KMS-11 (cell line): ENCODE results near the gene NAV3.

ENCODE experiments used
- H2AFZ ChIP-seq: fragments of 200-600 bp; sonication (generic); 2 replicates; pipeline ENCODE4 v1.6.1; 2016; ENCODE audit warnings: antibody characterized with exemption, mixed run types, low read depth
- H3K27ac ChIP-seq: fragments of 200-600 bp; sonication (generic); 2 replicates; pipeline ENCODE4 v1.6.1; 2016; ENCODE audit warnings: mild to moderate bottlenecking, mixed run types
- H3K27me3 ChIP-seq: fragments of 200-600 bp; sonication (generic); 2 replicates; pipeline ENCODE4 v1.6.1; 2017; ENCODE audit warnings: mild to moderate bottlenecking, low read depth, mixed run types, moderate library complexity; ENCODE audit not compliant: insufficient read depth
- H3K36me3 ChIP-seq: fragments of 200-600 bp; sonication (generic); 2 replicates; pipeline ENCODE4 v1.6.1; 2017; ENCODE audit warnings: mild to moderate bottlenecking, mixed run types; ENCODE audit not compliant: insufficient read depth
- H3K4me1 ChIP-seq: fragments of 200-600 bp; sonication (generic); 2 replicates; pipeline ENCODE4 v1.6.1; 2016; ENCODE audit warnings: mild to moderate bottlenecking, low read depth, mixed run types; ENCODE audit not compliant: poor library complexity, severe bottlenecking
- H3K4me2 ChIP-seq: fragments of 200-600 bp; sonication (generic); 2 replicates; pipeline ENCODE4 v1.7.0; 2016; ENCODE audit warnings: mild to moderate bottlenecking, mixed run types
- H3K4me3 ChIP-seq: fragments of 200-600 bp; sonication (generic); IDR thresholded peaks from 2 replicates; pipeline ENCODE4 v1.6.1; 2017; ENCODE audit warnings: low read depth, low read length, mixed read lengths; ENCODE audit not compliant: insufficient read depth
- H3K79me2 ChIP-seq: fragments of 200-600 bp; sonication (generic); 2 replicates; pipeline ENCODE4 v1.6.1; 2016; ENCODE audit warnings: low read depth, mixed run types; ENCODE audit not compliant: insufficient read depth
- H3K9ac ChIP-seq: fragments of 200-600 bp; sonication (generic); 2 replicates; pipeline ENCODE4 v1.6.1; 2016; ENCODE audit warnings: mild to moderate bottlenecking, mixed run types
- H4K20me1 ChIP-seq: fragments of 200-600 bp; sonication (generic); 2 replicates; pipeline ENCODE4 v1.6.1; 2016; ENCODE audit warnings: mild to moderate bottlenecking, mixed run types; ENCODE audit not compliant: insufficient read depth
- CTCF ChIP-seq: fragments of 200-600 bp; sonication (generic); conservative IDR thresholded peaks from 2 replicates; pipeline ENCODE4 v1.6.1; 2017; ENCODE audit warnings: low read depth, mild to moderate bottlenecking, antibody characterized with exemption, low read length, moderate library complexity, mixed read lengths

The NAV3 gene

GRCh38 chr12:78038541-78038940, 207.8 kb downstream of the NAV3 start:
- Histone ChIP-seq H3K27ac (no peak overlapping the region), H3K36me3 (no peaks in the 10 kb centered on the region), H3K79me2 (no peaks in the 10 kb centered on the region), H3K4me3 (no peak overlapping the region), H3K4me1 (no peaks in the 10 kb centered on the region), H3K27me3 (no peaks in the 10 kb centered on the region), H3K9ac (no peak overlapping the region), H2AFZ (no peak overlapping the region), H4K20me1 (no peaks in the 10 kb centered on the region), H3K4me2 (no peak overlapping the region)
- no peak for TF ChIP-seq CTCF

GRCh38 chr12:78038986-78039385, 208.3 kb downstream of the NAV3 start:
- Histone ChIP-seq H3K27me3 (no peaks in the 10 kb centered on the region), H3K4me1 (no peaks in the 10 kb centered on the region), H3K4me2 (no peak overlapping the region), H3K79me2 (no peaks in the 10 kb centered on the region), H3K36me3 (no peaks in the 10 kb centered on the region), H3K4me3 (no peak overlapping the region), H3K27ac (no peak overlapping the region), H3K9ac (no peak overlapping the region), H4K20me1 (no peaks in the 10 kb centered on the region), H2AFZ (no peak overlapping the region)
- no peak for TF ChIP-seq CTCF

- Histone ChIP-seq H3K36me3 (no peaks in the 10 kb centered on the region), H3K4me2 (no peak overlapping the region)
- TF ChIP-seq CTCF = no peak
Measured at GRCh38 chr12:78040111-78040510, 209.4 kb downstream of the NAV3 start.

GRCh38 chr12:78050790-78051189, 220.1 kb downstream of the NAV3 start:
- Histone ChIP-seq H3K4me2 (no peak overlapping the region), H3K36me3 (no peaks in the 10 kb centered on the region), H3K4me3 (no peak overlapping the region), H3K4me1 (no peaks in the 10 kb centered on the region), H3K27me3 (no peaks in the 10 kb centered on the region), H3K9ac (no peak overlapping the region), H3K79me2 (no peaks in the 10 kb centered on the region), H3K27ac (no peak overlapping the region), H4K20me1 (no peaks in the 10 kb centered on the region), H2AFZ (no peak overlapping the region)
- TF ChIP-seq CTCF = no peak

More at GRCh38 chr12:78040111-78040510, 209.4 kb downstream of the NAV3 start:
- no peak overlapping the region for H3K9ac ChIP-seq
- no peaks in the 10 kb centered on the region for H3K79me2 ChIP-seq
- no peak overlapping the region for H3K27ac ChIP-seq
- H3K4me1 ChIP-seq = no peaks in the 10 kb centered on the region
- no peaks in the 10 kb centered on the region for H3K27me3 ChIP-seq
- no peaks in the 10 kb centered on the region for H4K20me1 ChIP-seq
- no peak overlapping the region for H3K4me3 ChIP-seq
- H2AFZ ChIP-seq = no peak overlapping the region

GRCh38 chr12:78055545-78055944, 224.9 kb downstream of the NAV3 start:
- Histone ChIP-seq H3K4me2 (no peak overlapping the region), H2AFZ (no peak overlapping the region), H3K4me3 (no peak overlapping the region), H3K36me3 (no peaks in the 10 kb centered on the region), H3K27me3 (no peaks in the 10 kb centered on the region), H3K27ac (no peak overlapping the region), H3K79me2 (no peaks in the 10 kb centered on the region), H3K4me1 (no peaks in the 10 kb centered on the region), H3K9ac (no peak overlapping the region), H4K20me1 (no peaks in the 10 kb centered on the region)
- no peak for TF ChIP-seq CTCF
